Endothelial cell of umbilical vein (primary cell): ENCODE results near the gene DENND4A. TPM values are rescaled to one million over a fixed set of nuclear protein-coding genes. Genes with fewer than 3 reads are reported as not detected.

Experiments used
- BruUV-seq: library from RNA; stranded (reverse); fragments of 400-500 nt; replicated peaks from 2 replicates; lab custom pipeline; 2021; lab: Mats Ljungman, UMichigan
- CTCF ChIA-PET: fragments of 300-600, 350-600 bp; sonication (Branson Sonifier 250); formaldehyde crosslinking; loops from one replicate; lab custom pipeline; 2021; ENCODE audit warnings: antibody characterized with exemption, inconsistent platforms; lab: Charles Lee
- POLR2A ChIA-PET: fragments of 300-600, 350-600 bp; sonication (Branson Sonifier 250); formaldehyde crosslinking; loops from one replicate; lab custom pipeline; 2021; ENCODE audit warnings: antibody characterized with exemption, inconsistent platforms; lab: Charles Lee
- DNase-seq: peaks from one replicate; pipeline ENCODE4 v3.0.0-alpha.2; 2011; ENCODE audit warnings: low read depth, low spot score
- FAIRE-seq: peaks from 2 replicates; lab custom pipeline; 2011; peaks lifted over from hg19 to GRCh38; lab: Jason Lieb, UNC
- H2AFZ ChIP-seq: 2 replicates; pipeline ENCODE4 v1.6.0; 2012; ENCODE audit warnings: low read depth, low read length, control low read depth, inconsistent platforms
- H3K27ac ChIP-seq: 2 replicates; pipeline ENCODE4 v1.5.1; 2011; ENCODE audit warnings: low read depth, mild to moderate bottlenecking, control low read depth, low read length, moderate library complexity; ENCODE audit not compliant: insufficient read depth
- H3K27me3 ChIP-seq, 2 experiments: 2 replicates each; pipeline versions ENCODE4 v1.6.0 to v1.6.1; 2011; ENCODE audit warnings: low read length in 2 of 2, mixed read lengths in 1 of 2; ENCODE audit not compliant: control insufficient read depth in 2 of 2, insufficient read depth in 2 of 2
- H3K36me3 ChIP-seq, 2 experiments: 2 replicates in 1 of 2; 3 replicates in 1 of 2; pipeline ENCODE4 v1.5.1; 2011; ENCODE audit warnings: low read length in 2 of 2, mild to moderate bottlenecking in 1 of 2, moderate library complexity in 1 of 2; ENCODE audit not compliant: control insufficient read depth in 2 of 2, insufficient read depth in 2 of 2; ENCODE audit errors: extremely low read depth in 1 of 2
- H3K4me1 ChIP-seq: 3 replicates; pipeline ENCODE4 v1.5.1; 2011; ENCODE audit warnings: mild to moderate bottlenecking, low read length; ENCODE audit not compliant: control insufficient read depth, insufficient read depth; ENCODE audit errors: extremely low read depth
- H3K4me2 ChIP-seq: 2 replicates; pipeline ENCODE4 v1.6.1; 2011; ENCODE audit warnings: low read length, control low read depth, mixed read lengths; ENCODE audit not compliant: insufficient read depth
- H3K4me3 ChIP-seq, 3 experiments: fragments of 200-600 bp in 1 of 3; sonication (generic), shearing (Covaris generic) in 1 of 3; replicated peaks in 1 of 3; 2 replicates each; pipeline ENCODE4 v1.5.1; 2011 to 2016; ENCODE audit warnings: control low read depth in 3 of 3, low read length in 3 of 3, mild to moderate bottlenecking in 2 of 3, inconsistent platforms in 1 of 3, low read depth in 1 of 3, moderate library complexity in 1 of 3; ENCODE audit not compliant: insufficient read depth in 1 of 3
- H3K79me2 ChIP-seq: 2 replicates; pipeline ENCODE4 v1.6.0; 2012; ENCODE audit warnings: low read length, inconsistent platforms; ENCODE audit not compliant: control insufficient read depth, insufficient read depth
- H3K9ac ChIP-seq: replicated peaks from 2 replicates; pipeline ENCODE3; 2011; ENCODE audit warnings: low read length, control low read depth; ENCODE audit not compliant: insufficient read depth; ENCODE audit errors: extremely low read depth
- H3K9me1 ChIP-seq: replicated peaks from 3 replicates; pipeline ENCODE4 v1.6.0; 2011; ENCODE audit warnings: mild to moderate bottlenecking, low read length; ENCODE audit not compliant: control insufficient read depth, insufficient read depth; ENCODE audit errors: extremely low read depth
- H3K9me3 ChIP-seq: replicated peaks from 2 replicates; pipeline ENCODE4 v1.5.1; 2012; ENCODE audit warnings: low read length, inconsistent platforms; ENCODE audit not compliant: control insufficient read depth, insufficient read depth
- H4K20me1 ChIP-seq: replicated peaks from 2 replicates; pipeline ENCODE3; 2011; ENCODE audit warnings: mild to moderate bottlenecking, low read length; ENCODE audit not compliant: control insufficient read depth, insufficient read depth; ENCODE audit errors: extremely low read depth
- EZH2 ChIP-seq: IDR thresholded peaks from 2 replicates; pipeline ENCODE4 v1.6.1; 2012; ENCODE audit warnings: borderline replicate concordance, low read depth, mild to moderate bottlenecking, moderate library complexity, low read length, inconsistent platforms; ENCODE audit not compliant: severe bottlenecking
- FOS ChIP-seq: IDR thresholded peaks from 2 replicates; pipeline ENCODE4 v1.6.1; 2011; ENCODE audit warnings: mild to moderate bottlenecking, low read length, moderate library complexity, borderline replicate concordance; ENCODE audit not compliant: insufficient read depth
- GATA2 ChIP-seq: IDR thresholded peaks from 2 replicates; pipeline ENCODE4 v1.7.0; 2011; ENCODE audit warnings: low read depth, mild to moderate bottlenecking, moderate library complexity, mixed read lengths, low read length; ENCODE audit not compliant: insufficient read length, insufficient read depth
- JUN ChIP-seq: IDR thresholded peaks from 2 replicates; pipeline ENCODE4 v1.6.1; 2011; ENCODE audit warnings: borderline replicate concordance, low read depth; ENCODE audit not compliant: insufficient read length, insufficient read depth
- MYC ChIP-seq: IDR thresholded peaks from one replicate; pipeline ENCODE4 v1.6.1; 2011; ENCODE audit warnings: mild to moderate bottlenecking, low read depth, low read length
- POLR2A ChIP-seq: IDR thresholded peaks from 2 replicates; pipeline ENCODE4 v1.6.1; 2012; ENCODE audit warnings: low read depth, mild to moderate bottlenecking, control low read depth, low read length
- POLR2AphosphoS5 ChIP-seq: IDR thresholded peaks from 2 replicates; pipeline ENCODE4 v1.6.1; 2012; ENCODE audit warnings: low read depth, mild to moderate bottlenecking, control low read depth, low read length, moderate library complexity; ENCODE audit not compliant: insufficient read depth
- dilution Hi-C: fragments of 300-500 bp; cut with MboI; formaldehyde crosslinking; loops from one replicate; pipeline ENCODE4 v1.15.0; 2019; ENCODE audit warnings: low sequenced_read_pairs; ENCODE audit not compliant: extremely low pct_ligation_motif_present
- intact Hi-C: fragments of 100-400 bp; cut with micrococcal nuclease; formaldehyde crosslinking; loops from one replicate; pipeline ENCODE4 v1.10.0; 2022
- polyA plus RNA-seq, 4 experiments: library from polyadenylated mRNA; depleted of rRNA in 3 of 4; stranded (reverse) in 3 of 4; unstranded in 1 of 4; fragments of >200 nt; gene quantifications; 2 replicates each; pipeline versions ENCODE4 v1.2.1 to v1.2.3, GENCODE V29; 2011 to 2012; ENCODE audit warnings: missing spikeins in 1 of 4
- total RNA-seq: library from RNA; stranded (reverse); gene quantifications from 2 replicates; pipeline ENCODE4 v1.2.3, GENCODE V29; 2021
- TF ChIP-seq, protein P1 (sequence below), 2 donors: IDR thresholded peaks; 1 replicate in 1 of 2; 2 replicates in 1 of 2; pipeline ENCODE4 v1.5.1; 2011; ENCODE audit warnings: low read length in 2 of 2, mild to moderate bottlenecking in 2 of 2, moderate library complexity in 2 of 2, control low read depth in 1 of 2, inconsistent platforms in 1 of 2, low read depth in 1 of 2; ENCODE audit not compliant: insufficient read depth in 1 of 2; ENCODE audit errors: extremely low read depth in 1 of 2
- TF ChIP-seq, protein P2 (sequence below): IDR thresholded peaks from 2 replicates; pipeline ENCODE4 v1.6.1; 2011; ENCODE audit not compliant: insufficient read depth, insufficient read length

Gene DENND4A
- total and polyA plus RNA-seq, 2 donors (not counting 3 experiments of a cell fraction or from before 2014, with no cell fraction given), result 5.7 to 22.2 TPM

DNA sequence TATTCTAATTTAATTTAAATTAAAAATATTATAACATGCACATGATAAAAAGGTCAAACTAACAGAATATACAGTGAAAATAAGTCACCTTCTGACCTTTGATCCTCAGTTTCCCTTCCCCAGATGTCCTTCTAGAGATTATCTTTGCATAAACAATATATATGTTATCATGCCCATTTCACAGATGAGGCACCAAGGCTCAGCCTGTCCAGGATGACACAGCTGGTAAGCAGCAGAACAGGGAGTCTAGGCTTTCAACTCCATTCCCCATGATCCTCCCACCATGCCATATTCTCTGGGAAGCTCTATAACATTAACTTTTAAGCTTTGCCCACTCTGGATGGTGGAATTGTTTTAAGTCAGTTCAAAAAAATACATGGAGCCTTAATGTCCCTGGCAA, 169.0 kb downstream of the DENND4A start:
- DNase-seq (no peak), FAIRE-seq (no peak)
- Histone ChIP-seq H3K27me3 (no peaks in the 10 kb centered on the region), H2AFZ (no peak overlapping the region), H3K4me2 (no peak overlapping the region), H3K36me3 (no peaks in the 10 kb centered on the region), H3K9ac (no peak overlapping the region), H3K27ac (no peak overlapping the region), H3K9me3 (no peaks in the 10 kb centered on the region), H3K4me1 (no peaks in the 10 kb centered on the region), H3K4me3 (no peak overlapping the region), H3K79me2 (no peaks in the 10 kb centered on the region), H4K20me1 (no peaks in the 10 kb centered on the region), H3K9me1 (no peaks in the 10 kb centered on the region)
- dilution Hi-C loops (no loop called here), intact Hi-C loops (no loop called here)
- TF ChIP-seq MYC (no peak), FOS (no peak)
- TF ChIP-seq, protein P1, sequence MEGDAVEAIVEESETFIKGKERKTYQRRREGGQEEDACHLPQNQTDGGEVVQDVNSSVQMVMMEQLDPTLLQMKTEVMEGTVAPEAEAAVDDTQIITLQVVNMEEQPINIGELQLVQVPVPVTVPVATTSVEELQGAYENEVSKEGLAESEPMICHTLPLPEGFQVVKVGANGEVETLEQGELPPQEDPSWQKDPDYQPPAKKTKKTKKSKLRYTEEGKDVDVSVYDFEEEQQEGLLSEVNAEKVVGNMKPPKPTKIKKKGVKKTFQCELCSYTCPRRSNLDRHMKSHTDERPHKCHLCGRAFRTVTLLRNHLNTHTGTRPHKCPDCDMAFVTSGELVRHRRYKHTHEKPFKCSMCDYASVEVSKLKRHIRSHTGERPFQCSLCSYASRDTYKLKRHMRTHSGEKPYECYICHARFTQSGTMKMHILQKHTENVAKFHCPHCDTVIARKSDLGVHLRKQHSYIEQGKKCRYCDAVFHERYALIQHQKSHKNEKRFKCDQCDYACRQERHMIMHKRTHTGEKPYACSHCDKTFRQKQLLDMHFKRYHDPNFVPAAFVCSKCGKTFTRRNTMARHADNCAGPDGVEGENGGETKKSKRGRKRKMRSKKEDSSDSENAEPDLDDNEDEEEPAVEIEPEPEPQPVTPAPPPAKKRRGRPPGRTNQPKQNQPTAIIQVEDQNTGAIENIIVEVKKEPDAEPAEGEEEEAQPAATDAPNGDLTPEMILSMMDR (IDR thresholded peaks at IDR 0.05; ENCODE audit: extremely low read depth in 1 of 2, insufficient read depth in 1 of 2, low read depth in 1 of 2, low read length in 2 of 2), result no peak
- TF ChIP-seq, protein P2, sequence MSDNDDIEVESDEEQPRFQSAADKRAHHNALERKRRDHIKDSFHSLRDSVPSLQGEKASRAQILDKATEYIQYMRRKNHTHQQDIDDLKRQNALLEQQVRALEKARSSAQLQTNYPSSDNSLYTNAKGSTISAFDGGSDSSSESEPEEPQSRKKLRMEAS, result no peak
- POLR2A ChIA-PET, result no interaction called here
- BruUV-seq, result no TSS peak
- CTCF ChIA-PET, result no interaction called here

DNA sequence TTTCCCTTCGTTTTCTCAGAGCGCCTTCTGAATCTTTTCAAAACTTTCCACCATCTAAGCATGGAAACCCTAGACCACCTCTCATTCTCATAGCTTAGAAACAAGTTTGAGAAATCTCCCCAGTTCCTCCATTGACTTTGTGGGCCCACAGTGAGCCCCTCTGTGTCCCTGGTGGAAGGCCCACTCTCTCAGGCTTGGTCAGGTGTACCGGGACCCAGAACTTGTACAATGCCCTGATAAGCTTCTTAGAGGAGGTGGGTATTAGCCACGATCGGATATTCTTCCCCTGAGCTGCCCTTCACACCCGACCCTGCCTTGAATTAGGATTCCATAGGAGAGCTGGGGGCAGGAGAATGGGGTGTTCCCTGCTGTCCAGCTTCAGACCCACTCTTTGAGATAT, 170.5 kb downstream of the DENND4A start, which contains the start of gene SLC24A1:
SLC24A1 (plus strand) TSS at position 301 of the 400 bp plus-strand sequence. CDS start 2,143 bp downstream, outside the sequence.
- intact Hi-C loops, result no loop called here
- POLR2A ChIA-PET, result no interaction called here
- Histone ChIP-seq H3K27ac (no peak within 1 kb of the TSS), H3K36me3 (no peaks in the 10 kb centered on the region), H3K9me1 (no peaks in the 10 kb centered on the region), H3K27me3 (no peaks in the 10 kb centered on the region), H3K4me1 (no peaks in the 10 kb centered on the region), H2AFZ (no peak within 1 kb of the TSS), H3K9me3 (no peaks in the 10 kb centered on the region), H3K9ac (no peak within 1 kb of the TSS), H3K79me2 (no peaks in the 10 kb centered on the region), H3K4me2 (no peak within 1 kb of the TSS), H3K4me3 (no peak within 1 kb of the TSS), H4K20me1 (no peaks in the 10 kb centered on the region)
- BruUV-seq, result no TSS peak
- TF ChIP-seq POLR2A (no peak), EZH2 (no peak), MYC (no peak), GATA2 (no peak), FOS (no peak), POLR2AphosphoS5 (no peak), JUN (no peak)
- TF ChIP-seq, protein P1 (IDR thresholded peaks at IDR 0.05; ENCODE audit: extremely low read depth in 1 of 2, insufficient read depth in 1 of 2, low read depth in 1 of 2, low read length in 2 of 2), result no peak
- TF ChIP-seq, protein P2, result no peak
- dilution Hi-C loops, result no loop called here
- DNase-seq (no peak), FAIRE-seq (no peak)
- CTCF ChIA-PET, result interaction anchor here (0.7 to 1.6 kb wide), 4 partner anchors 11 to 32 kb away, joined by 3 to 6 read pairs (median 4); partner anchors contain the start of gene INTS14
